GM15510 (cell line): ENCODE measurements around the gene GBA3.

Source experiments
- POLR2A ChIP-seq: IDR thresholded peaks from 3 replicates; pipeline ENCODE4 v1.6.1; 2011; ENCODE audit warnings: borderline replicate concordance; ENCODE audit not compliant: insufficient read length; ENCODE audit errors: extremely low read depth

Gene GBA3

DNA sequence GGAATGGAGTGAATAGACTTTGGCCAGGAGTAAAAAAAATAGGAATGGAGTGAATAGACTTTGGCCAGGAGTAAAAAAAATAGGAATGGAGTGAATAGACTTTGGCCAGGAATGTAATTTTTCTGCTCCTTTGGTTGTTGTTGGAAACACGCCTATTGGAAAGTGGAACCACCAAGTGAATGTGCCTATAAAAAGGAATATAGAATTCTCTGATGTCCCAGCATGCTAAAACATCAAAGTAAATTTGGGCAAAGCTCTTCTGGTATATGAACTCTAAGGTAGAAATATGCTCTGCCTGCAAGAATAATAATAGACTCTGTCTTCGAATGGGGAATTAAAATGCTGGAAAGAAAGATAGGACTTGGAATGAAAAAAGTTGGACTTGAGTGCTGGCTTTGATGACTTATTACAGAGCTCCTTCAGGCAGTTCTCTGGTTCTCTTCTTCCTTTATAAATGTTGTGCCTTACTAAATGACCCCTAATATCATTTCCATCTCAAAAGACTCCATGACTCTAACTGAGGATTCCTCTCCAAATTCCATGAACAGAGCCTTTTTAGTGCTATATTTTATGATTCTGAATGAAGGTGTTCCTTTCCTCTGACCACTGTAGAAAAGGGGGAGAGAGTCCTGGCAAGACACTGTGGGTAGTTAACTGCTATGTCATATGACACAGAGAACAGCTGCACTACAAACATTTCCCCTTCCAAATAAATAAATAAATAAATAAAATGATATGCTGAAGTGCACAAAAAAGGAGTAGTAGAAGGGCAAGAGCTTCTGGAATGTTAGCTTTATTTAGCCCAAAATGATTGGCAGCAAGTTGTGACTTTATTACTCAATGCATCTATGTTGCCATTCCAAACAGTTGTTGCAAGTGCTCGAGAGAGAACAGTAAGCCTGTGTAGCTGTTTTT, 13.5 kb upstream of the GBA3 start:
- no peak for TF ChIP-seq POLR2A

GRCh38 chr4:22680065-22680642, 12.6 kb upstream of the GBA3 start:
- no peak for TF ChIP-seq POLR2A

GRCh38 chr4:22683726-22684125, 9.0 kb upstream of the GBA3 start:
- TF ChIP-seq POLR2A, result no peak

- no peak for TF ChIP-seq POLR2A
These were observed 6.6 kb upstream of the GBA3 start for GRCh38 chr4:22686141-22686540.

DNA sequence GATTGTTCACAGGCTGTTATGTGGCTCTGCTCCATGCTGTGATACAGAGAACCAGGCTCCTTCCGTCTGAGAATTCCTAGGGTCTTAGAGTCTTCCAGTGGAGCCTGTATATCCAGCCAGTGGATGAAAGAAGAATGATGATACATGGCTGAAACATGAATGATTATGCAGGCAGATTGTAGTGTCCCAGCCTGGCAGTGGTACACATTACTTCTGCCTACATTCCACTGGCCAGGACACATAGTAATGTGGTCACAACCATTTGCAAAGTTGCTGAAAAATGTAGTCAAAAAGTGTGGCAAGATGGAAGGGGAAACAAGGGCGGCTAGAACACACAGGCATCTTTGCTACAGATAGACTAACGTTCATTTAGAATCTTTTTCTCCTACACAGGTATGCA, 4.5 kb upstream of the GBA3 start:
- no peak for TF ChIP-seq POLR2A

DNA sequence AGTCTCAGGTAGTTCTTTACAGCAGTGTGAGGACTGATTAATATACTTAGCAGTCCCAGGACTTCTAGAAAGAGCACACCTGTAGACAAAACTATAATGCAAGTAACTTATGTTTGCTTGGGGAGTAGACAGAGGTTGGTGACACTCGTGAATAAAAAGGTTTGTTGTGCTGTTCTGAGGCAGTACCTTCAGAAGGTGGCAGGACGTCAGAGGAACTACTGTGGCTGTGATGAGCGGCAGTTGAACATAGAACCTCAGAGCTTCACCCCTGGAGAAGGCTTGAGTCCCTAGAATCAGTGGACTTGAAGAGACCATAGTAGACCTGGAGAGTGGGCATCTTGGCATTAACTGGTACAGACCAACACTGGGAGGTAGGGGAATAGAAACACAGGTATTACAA, 3.3 kb upstream of the GBA3 start:
- TF ChIP-seq POLR2A, result no peak

- TF ChIP-seq POLR2A, result no peak
These were observed 2.3 kb downstream of the GBA3 start for GRCh38 chr4:22695029-22695428.

DNA sequence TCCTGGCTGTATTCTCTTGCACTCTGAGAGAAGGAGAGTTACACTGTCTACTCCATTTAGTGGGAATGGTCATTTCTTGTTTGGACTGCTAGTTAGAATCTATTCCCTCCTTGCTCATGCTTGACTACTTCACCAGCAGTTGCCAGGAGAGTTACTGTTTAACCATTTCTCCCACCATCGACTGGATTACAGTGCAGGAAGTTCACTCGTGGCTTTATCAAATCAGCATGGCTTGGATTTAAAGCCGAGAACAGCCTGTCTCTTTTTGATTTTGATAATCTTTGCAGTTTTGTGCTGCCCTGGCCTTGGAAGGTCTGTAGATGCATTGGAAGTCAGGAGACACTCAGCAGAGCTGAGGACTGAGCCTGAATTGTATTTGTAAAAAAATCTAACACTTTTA, 3.2 kb downstream of the GBA3 start:
- TF ChIP-seq POLR2A, result no peak

DNA sequence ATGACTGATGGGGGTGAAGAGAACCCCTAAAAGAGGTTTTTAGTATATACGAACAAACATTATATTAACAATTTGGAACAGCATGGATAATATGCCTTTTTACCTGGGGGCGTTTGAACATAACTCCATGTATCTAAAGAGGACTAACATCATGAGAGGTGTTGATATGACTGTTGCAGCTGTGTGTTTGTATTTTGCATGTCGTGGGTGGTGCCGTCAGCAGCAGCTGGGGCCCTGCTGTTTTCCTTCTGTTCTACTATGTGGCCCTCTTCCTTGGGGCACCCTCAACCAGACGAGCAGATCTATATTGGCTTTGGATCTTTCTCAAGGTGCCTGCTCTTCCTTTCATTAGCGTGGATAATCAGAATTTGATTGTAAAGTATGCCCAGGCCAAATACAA, 11.2 kb downstream of the GBA3 start:
- no peak for TF ChIP-seq POLR2A

GRCh38 chr4:22707390-22707789, 14.7 kb downstream of the GBA3 start:
- no peak for TF ChIP-seq POLR2A

- TF ChIP-seq POLR2A, result no peak
These were observed 16.2 kb downstream of the GBA3 start for GRCh38 chr4:22708961-22709360.

DNA sequence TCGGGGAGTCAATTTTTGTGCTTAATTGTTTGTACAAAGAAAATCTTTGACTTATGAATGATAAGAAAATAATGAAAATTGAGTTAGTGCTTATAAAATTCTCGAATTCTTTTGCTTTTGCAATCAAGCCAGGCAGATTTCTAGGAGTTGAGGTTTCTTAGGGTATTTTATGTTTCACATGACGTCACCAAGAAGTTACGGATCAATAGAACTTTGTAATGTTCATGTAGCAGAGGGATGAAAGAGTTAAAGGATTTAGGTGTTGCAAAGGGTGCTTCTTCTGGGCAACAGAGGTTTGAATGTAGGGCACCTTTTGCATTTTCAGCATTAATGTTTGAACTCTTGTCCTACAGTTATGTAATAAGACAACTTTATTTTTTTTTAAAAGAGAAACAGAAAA, 19.4 kb downstream of the GBA3 start:
- no peak for TF ChIP-seq POLR2A

DNA sequence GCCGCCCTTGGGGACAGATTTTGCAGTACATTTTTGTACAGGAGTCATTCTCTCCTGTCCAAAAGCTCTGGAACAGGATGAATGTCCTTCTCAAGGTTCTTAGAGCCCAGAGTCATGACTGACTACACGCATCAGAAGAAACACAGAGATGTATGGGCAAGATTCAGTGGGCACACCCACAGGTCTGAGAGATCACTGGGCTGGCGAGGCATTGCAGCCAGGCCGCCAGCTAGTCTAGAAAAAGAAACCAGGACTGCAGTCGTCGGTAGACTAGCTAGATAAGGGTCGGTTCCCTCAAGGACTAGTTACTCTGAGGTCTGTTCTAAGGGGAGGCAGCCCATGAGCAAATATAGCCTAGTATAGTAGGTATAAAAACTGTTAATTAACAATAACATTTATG, 19.8 kb downstream of the GBA3 start:
- no peak for TF ChIP-seq POLR2A

- TF ChIP-seq POLR2A, result no peak
These were observed 21.1 kb downstream of the GBA3 start for GRCh38 chr4:22713841-22714240.

DNA sequence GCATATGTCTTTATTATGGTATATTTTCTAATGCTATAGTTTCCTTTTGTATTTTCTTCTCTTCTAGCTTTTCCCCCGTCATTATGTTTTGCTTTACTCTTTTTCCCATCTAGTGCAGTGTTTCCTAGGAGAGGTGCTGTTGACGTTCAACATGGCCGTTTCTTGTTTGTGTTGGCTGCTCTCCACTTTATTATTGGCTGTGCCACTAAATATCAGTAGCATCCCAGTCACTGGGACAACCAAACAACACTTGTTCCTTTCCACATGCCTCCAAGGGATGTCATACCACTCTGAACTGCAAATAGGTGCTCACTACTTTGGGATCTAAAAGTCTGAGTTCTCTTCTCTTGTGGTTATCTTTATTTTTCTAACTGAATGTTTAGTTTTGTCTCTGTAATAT, 26.5 kb downstream of the GBA3 start:
- TF ChIP-seq POLR2A, result no peak

DNA sequence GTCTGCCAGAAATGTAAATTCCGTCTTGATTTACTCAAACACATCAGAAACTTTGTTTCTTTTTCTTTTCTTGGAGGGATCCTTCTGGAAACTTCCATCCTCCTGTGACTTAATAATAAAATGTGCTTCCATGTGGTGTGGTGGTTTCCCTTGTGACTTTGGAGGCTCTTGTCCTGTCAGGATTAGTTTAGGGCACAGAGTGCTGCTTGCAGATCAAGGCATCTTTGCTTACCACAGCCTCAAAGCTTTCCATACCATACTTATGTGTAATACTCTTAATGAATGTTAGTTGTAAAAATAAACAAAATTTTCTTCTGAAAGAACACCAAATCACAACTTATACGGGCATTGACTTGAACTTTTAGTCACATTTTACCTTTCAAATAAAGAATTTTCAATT, 27.4 kb downstream of the GBA3 start:
- no peak for TF ChIP-seq POLR2A

DNA sequence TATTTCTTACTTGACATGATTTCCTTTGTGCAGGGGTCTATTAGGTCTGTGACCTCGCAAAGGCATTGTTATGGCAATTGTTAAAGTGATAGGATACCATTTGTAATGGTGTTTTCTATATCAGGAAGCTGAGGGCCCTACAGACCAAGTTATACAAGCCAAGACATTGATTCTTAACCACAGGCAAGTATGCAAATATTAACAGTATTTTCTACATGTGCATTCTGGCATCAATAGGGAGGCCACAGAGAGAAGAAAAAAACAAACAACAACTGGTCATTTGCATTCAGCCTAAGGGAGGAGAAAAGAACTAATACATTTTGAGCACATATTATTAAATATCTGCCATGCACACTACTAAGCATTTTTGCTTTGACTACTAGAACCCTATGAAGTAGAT, 28.5 kb downstream of the GBA3 start:
- no peak for TF ChIP-seq POLR2A

- no peak for TF ChIP-seq POLR2A
These were observed 37.3 kb downstream of the GBA3 start for GRCh38 chr4:22730021-22730420.
